GM18907 (cell line): ENCODE results near the gene SULT1E1.
A peak's percentile ranks its signal among the peaks of the same experiment; 100 is the strongest.

ENCODE experiments used
- ATAC-seq: cut with Tn5 transposase; IDR thresholded peaks from one replicate; pipeline ENCODE4 v1.9.1; 2021; ENCODE audit warnings: mild to moderate bottlenecking, moderate library complexity; ENCODE audit not compliant: unreplicated experiment

Gene SULT1E1, protein sequence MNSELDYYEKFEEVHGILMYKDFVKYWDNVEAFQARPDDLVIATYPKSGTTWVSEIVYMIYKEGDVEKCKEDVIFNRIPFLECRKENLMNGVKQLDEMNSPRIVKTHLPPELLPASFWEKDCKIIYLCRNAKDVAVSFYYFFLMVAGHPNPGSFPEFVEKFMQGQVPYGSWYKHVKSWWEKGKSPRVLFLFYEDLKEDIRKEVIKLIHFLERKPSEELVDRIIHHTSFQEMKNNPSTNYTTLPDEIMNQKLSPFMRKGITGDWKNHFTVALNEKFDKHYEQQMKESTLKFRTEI

GRCh38 chr4:69860052-69860451, at the start of gene SULT1E1:
Gene SULT1E1, minus strand, starts transcription at chr4:69860145. Its CDS starts 2,501 bp downstream, at chr4:69857644.
- ATAC-seq, result no peak

DNA sequence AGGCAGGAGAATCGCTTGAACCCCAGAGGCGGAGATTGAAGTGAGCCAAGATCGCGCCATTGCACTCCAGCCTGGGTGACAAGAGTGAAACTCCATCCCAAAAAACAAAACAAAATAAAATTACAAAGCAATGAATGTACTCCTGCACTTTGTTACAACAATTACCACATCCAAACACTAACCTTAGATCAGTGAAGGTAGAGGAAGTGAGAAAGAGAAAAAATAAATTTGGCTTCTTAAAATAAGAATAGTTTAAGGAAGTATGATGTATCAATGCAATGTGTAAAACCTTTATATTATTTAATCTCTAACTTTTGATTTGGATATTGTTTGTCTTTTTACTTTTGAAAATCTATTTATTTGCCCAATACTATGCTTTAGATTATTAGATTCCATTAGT, 49.2 kb upstream of the SULT1E1 start:
- ATAC-seq, result peak; percentile 38

GRCh38 chr4:69907151-69907550, 47.2 kb upstream of the SULT1E1 start:
- ATAC-seq, result no peak

- no peak for ATAC-seq
These were observed 36.7 kb upstream of the SULT1E1 start for GRCh38 chr4:69896530-69897116.

DNA sequence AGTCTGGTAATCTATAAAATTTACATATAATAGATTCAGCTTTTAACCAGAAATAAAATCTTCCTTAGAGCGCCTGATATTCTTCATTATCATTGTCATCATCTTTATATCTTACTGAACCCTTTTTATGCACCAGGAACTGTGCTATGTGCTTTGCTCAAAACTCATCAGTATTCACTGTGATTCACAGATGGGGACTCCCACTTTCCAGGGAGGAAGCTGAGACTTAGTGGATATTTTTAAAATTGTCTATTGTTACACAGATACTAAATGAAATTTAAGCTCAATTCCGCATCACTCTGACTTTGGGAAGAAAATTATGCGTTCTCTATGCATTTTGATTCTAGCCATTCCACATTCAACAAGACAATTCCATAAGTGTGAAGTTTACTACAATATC, 34.8 kb upstream of the SULT1E1 start:
- ATAC-seq, result no peak

GRCh38 chr4:69894186-69894585, 34.2 kb upstream of the SULT1E1 start:
- no peak for ATAC-seq

GRCh38 chr4:69888336-69888735, 28.4 kb upstream of the SULT1E1 start:
- ATAC-seq, result no peak

DNA sequence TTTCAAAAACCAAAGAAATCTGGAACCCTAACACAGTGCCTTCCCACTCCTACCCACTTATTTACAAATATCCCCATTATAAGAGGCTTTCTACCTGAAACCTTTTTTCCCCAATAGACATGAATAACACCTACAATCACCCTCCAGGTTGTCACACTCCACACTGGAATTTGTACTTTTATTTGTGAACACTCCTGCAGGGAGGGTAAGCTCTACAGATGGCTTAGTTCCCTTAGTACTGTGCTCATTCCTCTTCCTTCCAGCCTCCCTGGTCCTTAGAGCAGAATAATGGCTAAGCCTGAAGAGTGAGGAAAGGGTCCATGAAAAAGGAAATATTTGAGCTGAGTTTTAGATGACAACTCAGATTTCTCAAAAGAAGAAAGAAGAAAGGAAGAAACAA, 22.2 kb upstream of the SULT1E1 start:
- no peak for ATAC-seq

- peak; percentile 87 for ATAC-seq
These were observed 21.3 kb upstream of the SULT1E1 start for GRCh38 chr4:69881173-69881773.

DNA sequence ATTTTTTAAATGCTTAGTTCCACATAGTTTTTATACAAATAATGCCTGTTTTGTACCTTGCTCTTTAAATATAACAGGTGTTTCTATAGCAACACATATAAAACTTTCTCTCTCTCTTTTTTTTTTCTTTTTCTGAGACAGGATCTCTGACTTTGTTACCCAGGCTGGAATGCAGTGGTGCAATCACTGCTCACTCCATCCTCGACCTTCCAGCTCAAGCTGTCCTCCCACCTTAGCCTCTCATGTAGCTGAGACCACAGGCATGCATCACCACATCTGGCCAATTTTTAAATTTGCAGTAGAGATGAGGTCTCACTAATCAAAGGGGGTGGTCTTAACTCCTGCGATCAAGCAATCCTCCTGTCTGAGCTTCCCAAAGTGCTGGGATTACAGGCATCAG, 18.3 kb upstream of the SULT1E1 start:
- no peak for ATAC-seq

DNA sequence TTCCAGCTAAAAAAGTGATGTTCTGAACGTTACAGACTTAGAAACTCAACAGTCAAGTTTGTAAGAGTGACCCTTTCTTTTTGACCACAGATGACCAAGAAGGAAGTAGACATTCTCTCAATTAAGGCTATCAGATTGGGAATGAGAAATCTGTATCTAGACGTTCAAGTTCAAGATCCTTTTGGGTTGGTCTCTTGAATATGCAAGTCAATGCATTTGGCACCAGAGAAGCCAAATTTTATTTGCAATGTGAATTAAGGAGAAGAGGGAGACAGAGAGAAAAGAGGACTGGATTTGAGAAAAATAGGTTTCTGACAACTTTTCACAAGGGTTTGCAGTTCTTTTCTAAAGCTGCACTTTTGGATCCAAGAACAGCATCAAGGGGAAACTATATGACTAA, 17.5 kb upstream of the SULT1E1 start:
- no peak for ATAC-seq

DNA sequence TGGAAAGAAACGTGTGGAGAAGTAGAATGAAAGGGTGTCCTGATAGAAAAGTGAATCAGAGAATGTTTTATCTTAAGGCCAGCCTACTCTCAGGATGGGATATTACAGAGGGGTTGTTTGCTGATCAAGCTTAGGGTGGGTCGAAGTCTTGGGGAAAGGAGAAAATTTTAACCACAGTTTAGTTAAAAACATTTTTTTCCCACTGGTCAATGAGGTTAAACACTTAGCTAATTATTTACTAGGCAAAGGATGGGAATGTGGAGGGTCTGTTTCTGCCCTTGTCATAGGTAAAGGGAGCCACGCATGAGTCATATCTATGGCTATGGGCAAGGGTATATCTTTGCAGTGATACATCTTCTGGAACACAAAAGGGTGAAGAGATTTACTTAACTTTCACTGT, 16.1 kb upstream of the SULT1E1 start:
- no peak for ATAC-seq

GRCh38 chr4:69875576-69875975, 15.6 kb upstream of the SULT1E1 start:
- ATAC-seq, result no peak

GRCh38 chr4:69874507-69874906, 14.6 kb upstream of the SULT1E1 start:
- ATAC-seq, result no peak

DNA sequence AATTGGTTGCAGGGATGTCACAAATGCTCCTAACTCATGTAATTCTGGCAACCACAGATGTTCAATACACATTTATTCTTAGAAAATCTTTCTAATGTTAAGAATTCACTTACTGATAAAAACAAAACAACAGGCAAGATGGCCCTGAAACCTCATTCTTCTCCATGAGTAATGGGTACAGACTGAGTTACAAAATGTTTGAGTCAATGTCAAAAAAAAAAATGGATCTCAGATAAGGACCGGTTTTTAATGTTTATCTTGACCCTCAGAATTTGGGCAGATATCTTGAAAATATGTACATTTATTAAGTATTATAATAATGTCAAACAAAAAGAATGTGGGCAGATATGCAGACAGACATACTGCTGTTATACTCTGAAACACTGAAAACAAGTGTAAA, 1.8 kb upstream of the SULT1E1 start:
- ATAC-seq, result no peak

- ATAC-seq, result no peak
These were observed 765 bp upstream of the SULT1E1 start for GRCh38 chr4:69860521-69861298.

DNA sequence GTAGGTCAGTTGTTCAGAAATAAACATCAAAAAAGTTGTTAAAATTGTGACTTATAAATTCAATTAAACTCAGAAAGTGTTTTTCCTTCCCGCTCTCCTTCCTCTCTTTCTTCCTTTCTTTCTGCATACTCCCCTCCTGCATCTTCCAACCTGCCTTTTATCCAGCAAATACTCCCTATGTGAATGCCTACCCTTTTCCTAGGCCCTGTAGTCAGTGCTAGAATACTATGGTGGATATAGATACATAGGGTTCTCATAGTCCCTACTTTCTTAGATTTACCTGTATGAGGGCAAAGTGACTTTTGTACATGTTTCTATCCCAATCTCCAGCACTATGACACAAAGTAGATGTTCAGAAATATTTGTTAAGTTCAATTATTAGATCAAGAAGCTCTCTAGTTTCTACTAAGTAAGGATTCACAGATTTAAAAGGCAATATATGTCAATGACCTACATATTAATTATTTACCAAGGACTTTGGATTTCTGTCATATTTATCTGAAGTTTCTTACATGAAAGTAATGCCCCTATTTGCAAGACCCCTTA, 732 bp downstream of the SULT1E1 start:
- no peak for ATAC-seq

DNA sequence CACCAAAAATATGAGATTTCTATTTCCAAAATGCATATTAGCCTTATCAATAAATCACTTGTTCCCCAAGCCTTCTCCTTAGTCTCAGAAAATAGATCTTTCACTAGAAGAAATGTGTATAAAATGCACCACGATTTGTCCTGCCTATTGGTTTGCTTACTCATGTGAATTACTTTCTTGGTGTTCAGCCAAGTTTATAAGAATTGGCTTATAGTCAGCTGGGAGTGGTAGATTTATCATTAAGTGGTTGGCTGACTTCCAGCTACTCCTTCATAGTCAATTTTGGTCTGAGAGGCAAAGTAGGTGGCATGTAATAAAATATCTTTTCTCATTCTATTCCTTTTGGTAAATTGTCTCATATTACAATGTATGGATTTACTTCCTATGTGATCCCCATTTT, 1.3 kb downstream of the SULT1E1 start:
- no peak for ATAC-seq

- no peak for ATAC-seq
These were observed 4.1 kb downstream of the SULT1E1 start for GRCh38 chr4:69855822-69856221.

GRCh38 chr4:69849969-69850368, 10.0 kb downstream of the SULT1E1 start:
- ATAC-seq, result peak; percentile 94

GRCh38 chr4:69849297-69849696, 10.6 kb downstream of the SULT1E1 start:
- ATAC-seq, result no peak
